Measurements from ENCODE around the gene ABCC5.

GRCh38 chr3:183941216-183941615 is 76.5 kb downstream of the ABCC5 start:
- no peak for TF ChIP-seq CTCF (IDR thresholded peaks at IDR 0.05; ENCODE audit: low read depth, low read length)
- TF ChIP-seq POLR2A (IDR thresholded peaks at IDR 0.05; ENCODE audit: extremely low read depth, insufficient read length): no peak
- TF ChIP-seq MAX (IDR thresholded peaks at IDR 0.05; ENCODE audit: low read depth, low read length): no peak

All from NB4 (cell line).